ENCODE results near the gene CLSTN3.
A peak's percentile ranks its signal among the peaks of the same experiment; 100 is the strongest.

CLSTN3 gene

GRCh38 chr12:7129872-7130691 lies at the start of gene CLSTN3:
TSS of gene CLSTN3 (plus strand) at chr12:7130371. CDS start at chr12:7130649, 278 bp downstream.
- DNase-seq = peak; percentile 94

GRCh38 chr12:7081037-7081436 lies 49.1 kb upstream of the CLSTN3 start:
- DNase-seq = no peak

DNA sequence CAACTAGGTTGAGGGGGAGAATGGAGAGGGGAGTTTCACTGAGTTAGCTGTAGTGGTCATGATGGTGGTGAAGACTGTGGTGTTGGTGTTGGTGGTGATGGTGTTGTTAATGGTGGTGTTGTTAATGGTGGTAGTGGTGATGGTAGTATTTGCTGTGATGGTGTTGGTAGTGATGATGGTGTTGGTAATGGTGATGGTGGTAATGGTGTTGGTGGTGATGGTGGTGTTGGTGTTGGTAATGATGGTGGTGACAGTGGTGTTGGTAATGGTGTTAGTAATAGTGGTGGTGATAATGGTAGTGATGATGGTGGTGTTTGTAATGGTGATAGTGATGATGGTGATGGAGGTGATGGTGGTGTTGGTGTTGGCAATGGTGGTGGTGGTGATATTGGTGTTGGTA lies 47.0 kb upstream of the CLSTN3 start:
- no peak for DNase-seq

- DNase-seq = no peak
Observed at GRCh38 chr12:7089196-7089871, 40.8 kb upstream of the CLSTN3 start.

DNA sequence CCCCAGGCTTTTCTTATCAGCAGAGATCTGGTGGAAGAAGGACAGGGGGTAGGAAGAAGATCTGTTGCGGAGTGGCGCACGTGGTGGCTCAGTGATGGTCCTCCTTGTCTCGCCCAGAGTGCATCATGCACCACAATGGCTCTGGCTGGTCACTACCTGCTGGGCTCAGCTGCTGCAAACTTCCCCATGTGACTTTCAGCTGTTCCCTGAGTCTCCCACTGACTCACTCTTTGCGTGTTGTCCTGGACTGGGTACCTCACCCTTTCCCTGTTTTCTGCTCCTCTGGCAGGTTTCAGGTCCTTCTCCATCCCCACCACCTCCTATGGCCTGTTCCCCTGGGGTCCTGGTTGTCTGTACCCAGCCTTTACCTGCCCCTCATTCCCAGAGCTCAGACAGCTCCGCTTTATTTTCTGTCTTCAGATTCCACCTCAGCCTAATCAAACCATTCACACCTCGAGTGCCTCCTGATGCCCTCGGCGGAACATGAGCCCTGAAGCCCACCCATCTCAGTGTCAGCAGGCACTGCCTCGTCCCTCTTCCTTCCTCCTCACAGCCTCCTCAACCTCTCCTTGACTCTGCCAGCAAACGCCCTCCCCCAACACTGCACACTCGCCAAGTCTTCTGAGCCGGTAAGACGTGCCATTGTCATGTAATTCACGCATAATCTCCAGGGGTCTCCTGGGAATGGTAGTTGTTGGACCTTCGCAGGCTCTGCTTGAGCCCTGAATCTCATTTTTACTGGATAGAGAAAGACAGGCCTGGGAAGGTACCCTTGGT lies 39.8 kb upstream of the CLSTN3 start:
- no peak for DNase-seq

DNA sequence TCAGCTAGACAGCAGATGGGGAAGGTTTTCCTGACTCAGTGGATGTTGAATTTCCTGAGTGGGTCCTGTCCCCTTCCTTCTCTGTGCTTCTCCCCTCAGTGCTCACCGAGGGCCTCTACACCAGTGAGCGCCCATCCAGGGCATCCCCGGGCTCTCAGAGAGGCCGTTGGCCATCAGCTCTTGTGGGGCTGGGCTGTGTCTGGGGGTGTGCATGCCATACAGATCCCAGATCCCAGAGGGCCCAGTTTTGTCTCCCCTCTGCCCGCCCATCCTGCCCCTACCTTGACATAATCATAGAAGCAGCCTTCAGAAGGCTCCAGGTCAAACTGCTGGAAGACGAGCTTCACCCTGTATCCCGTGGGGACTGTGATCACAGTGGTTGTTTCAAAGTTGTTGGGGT lies 39.0 kb upstream of the CLSTN3 start:
- no peak for DNase-seq

- DNase-seq = peak; percentile 69
Observed at GRCh38 chr12:7091660-7092228, 38.4 kb upstream of the CLSTN3 start.

GRCh38 chr12:7092229-7092985 lies 37.8 kb upstream of the CLSTN3 start, which contains the start of gene C1R:
TSS of gene C1R (minus strand) at chr12:7092445. CDS start at chr12:7092388, 57 bp downstream.
- DNase-seq = peak; percentile 85

- no peak for DNase-seq
Observed at GRCh38 chr12:7092986-7093460, 37.1 kb upstream of the CLSTN3 start.

DNA sequence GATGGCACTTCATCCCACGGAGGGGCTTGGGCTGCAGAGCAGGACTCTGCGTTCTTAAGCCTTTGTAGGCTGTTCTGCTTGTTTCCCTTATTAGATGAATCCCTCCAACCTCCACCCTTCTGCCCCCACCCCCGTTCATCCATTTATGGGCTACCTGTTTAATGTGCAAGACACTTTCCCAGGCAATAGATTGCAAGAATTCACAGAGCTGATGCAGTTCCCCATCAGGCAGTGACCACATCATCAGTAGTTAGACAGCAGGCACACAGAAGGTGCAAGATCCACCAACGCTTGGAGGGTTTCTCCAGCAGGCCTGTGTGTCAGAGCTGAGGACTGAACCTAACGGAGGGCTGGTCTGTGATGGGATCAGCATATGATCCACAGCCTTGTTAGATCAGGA lies 36.7 kb upstream of the CLSTN3 start:
- DNase-seq = no peak

DNA sequence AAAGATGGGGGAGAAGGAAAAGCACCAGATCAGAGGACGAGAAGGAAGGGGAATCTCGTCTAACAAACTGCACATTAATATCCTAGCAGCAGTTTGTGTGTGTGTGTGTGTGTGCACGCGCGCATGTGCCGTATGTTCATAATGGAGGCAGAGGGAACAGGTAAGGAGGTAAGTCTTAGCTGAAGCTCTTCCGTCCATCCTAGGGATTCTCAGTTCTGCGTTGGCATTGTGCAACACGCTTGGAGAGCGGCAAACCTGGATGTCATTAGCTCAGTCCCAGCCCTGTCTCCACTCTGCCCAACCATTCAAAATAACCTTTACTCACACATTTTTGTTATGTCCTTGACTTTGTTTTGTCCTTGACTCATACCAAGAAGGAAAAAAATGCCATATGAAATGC lies 36.3 kb upstream of the CLSTN3 start:
- DNase-seq = no peak

GRCh38 chr12:7096006-7096932 lies 33.9 kb upstream of the CLSTN3 start:
- no peak for DNase-seq

- DNase-seq = no peak
Observed at GRCh38 chr12:7096979-7097378, 33.2 kb upstream of the CLSTN3 start.

DNA sequence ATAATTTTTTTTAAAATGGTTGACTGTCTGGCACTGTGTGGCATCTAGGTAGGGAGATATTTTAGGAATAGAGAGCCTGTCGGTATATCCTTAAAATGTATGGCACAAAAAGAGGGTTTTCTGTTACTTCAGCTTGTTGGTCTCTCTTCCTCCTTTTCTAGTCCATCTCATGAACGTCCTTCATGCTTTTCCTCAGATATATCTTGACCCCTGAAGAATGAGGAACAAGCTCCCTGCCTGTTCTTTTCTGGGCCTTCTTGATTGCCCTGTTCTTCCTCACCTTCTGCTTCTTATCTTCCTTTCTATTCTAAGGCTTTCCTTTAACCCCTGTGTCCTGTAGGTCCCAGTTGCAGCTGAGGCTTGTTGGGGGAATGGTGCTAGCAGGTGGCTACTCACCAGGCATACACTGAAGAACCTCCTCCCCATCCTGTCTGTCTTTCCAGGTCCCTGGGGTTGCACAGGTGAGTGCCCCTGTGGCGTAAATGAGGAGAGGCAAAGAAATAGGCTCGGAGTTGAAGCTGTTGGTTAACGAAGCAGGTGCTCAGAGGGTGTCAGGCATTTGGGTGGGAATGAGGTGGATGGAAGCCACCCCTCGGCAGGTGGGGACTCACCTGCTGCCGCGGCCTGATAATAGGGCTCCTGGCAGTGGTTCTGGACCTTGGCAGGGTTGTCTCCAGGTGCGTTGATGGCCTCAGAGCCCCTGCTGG lies 30.7 kb upstream of the CLSTN3 start:
- no peak for DNase-seq

GRCh38 chr12:7100239-7100638 lies 29.9 kb upstream of the CLSTN3 start:
- DNase-seq = no peak

DNA sequence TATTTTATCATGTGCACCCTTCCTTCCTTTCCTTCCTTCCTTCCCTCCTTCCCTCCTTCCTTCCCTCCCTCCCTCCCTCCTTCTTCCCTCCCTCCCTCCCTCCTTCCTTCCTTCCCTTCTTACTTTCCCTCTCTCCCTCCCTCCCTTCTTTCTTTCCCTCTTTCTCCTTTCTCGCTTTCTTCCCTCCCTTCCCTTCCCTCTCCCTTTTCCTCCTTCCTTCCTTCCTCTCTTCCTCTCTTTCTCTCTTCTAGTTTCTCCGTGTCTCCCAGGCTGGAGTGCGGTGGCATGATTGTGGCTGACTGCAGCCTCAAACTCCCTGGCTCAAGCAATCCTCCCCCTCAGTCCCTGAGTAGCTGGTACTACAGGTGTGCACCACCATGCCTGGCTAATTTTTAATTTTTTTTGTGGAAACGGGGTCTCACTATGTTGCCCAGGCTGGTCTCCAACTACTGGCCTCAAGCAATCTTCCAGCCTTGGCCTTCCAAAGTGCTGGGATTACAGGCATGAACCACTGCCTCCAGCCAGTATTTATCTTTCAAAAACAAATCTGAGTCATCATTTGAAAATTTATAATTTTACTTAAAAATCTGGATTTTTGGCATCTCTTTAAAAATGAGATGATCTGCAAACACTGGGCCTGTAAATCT lies 29.0 kb upstream of the CLSTN3 start:
- no peak for DNase-seq

DNA sequence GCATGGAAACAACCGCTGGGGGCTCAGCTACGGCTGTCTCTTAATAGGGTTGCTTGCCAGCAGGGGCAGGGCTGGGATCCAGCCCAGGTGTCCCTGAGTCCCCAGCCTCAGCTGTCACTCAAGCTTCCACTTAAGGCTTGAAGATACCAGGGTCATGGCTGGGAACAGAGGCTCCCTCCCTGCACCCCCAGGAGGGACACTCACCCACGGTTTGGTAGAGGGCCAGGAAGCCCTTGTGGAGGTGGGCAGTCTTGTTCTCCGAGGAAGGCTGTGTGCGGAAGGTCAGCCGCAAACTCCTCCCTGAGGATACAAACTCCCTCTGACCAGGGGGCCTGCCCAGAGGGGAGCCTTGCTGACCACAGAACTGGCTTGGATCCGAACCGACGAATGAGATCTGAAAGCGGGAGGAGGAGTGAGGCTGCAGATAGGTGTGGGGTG lies 28.5 kb upstream of the CLSTN3 start:
- no peak for DNase-seq

GRCh38 chr12:7102582-7102981 lies 27.6 kb upstream of the CLSTN3 start:
- DNase-seq = no peak

DNA sequence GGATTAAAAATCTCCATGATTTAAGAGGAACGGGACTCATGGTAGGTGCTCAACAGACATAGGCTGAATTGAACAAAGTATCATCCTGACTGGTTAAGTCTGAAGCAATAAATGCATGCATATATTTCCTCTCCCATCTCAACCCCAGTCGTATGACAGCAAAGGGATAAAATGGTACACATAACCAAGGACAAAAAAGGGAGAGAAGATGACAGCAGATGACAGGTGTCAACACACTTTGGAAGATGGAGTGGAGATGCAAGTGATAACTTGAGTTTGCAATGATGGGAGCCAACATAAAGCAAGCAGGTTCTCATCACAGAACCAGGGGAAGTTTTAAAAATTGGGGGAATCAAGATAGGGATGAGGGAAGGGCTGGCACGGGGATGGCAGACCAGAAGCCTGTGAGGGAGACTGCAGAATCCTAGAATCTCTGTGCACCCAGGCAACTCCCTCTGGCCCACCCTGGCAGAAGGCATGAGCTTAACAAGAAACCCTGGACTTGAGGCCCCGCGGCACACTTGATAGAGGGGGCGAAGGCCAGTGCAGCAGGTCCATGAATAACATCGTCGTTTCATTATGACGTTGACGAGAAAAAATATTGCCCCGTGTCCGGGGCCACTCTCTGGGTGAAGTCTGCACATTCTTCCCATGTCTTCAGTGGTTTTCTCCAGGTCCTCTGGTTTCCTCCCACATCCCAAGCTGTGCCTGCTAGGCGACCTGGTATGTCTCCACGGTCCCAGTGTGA lies 26.2 kb upstream of the CLSTN3 start:
- no peak for DNase-seq
